HG03565 (cell line): ENCODE measurements around the gene SRPK1.
A peak's percentile ranks its signal among the peaks of the same experiment; 100 is the strongest.
"Not testable (repeated sequence)": the region's sequence is repeated elsewhere in the genome, so short reads cannot be mapped to it uniquely, and the experiment has no call there.

Experiments used
- ATAC-seq: cut with Tn5 transposase; IDR thresholded peaks from one replicate; pipeline ENCODE4 v1.9.1; 2021; ENCODE audit warnings: mild to moderate bottlenecking, moderate library complexity; ENCODE audit not compliant: unreplicated experiment

The SRPK1 gene

DNA sequence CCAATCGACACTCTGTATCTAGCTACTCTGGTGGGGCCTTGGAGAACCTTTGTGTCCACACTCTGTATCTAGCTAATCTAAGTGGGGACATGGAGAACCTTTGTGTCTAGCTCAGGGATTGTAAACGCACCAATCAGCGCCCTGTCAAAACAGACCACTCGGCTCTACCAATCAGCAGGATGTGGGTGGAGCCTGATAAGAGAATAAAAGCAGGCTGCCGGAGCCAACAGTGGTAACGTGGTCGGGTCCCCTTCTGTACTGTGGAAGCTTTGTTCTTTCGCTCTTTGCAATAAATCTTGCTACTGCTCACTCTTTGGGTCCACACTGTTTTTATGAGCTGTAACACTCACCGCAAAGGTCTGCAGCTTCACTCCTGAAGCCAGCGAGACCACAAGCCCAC, 11.0 kb upstream of the SRPK1 start:
- not testable (repeated sequence) for ATAC-seq

GRCh38 chr6:35931120-35931561, 10.2 kb upstream of the SRPK1 start:
- ATAC-seq: no peak

DNA sequence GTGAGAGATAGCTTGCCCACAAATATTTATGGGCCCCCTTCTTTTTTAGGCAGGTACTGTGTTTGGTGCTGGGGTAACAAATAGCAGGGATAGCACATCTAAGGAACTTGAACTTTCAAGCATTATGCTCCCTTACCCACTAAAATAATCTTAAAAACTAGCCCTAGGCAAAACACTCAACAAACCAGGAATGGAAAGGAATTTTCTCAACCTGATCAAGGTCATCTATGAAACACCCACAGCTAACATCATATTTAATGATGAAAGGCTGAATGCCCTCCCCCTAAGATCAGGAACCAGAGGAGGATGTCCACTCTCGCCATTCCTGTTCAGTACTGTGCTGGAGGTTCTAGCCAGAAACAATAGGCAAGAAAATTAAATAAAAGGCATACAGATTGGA, 8.7 kb upstream of the SRPK1 start:
- ATAC-seq: no peak

- ATAC-seq: no peak
Measured at GRCh38 chr6:35926509-35927215, 5.8 kb upstream of the SRPK1 start.

GRCh38 chr6:35925961-35926360, 5.1 kb upstream of the SRPK1 start:
- ATAC-seq: no peak

DNA sequence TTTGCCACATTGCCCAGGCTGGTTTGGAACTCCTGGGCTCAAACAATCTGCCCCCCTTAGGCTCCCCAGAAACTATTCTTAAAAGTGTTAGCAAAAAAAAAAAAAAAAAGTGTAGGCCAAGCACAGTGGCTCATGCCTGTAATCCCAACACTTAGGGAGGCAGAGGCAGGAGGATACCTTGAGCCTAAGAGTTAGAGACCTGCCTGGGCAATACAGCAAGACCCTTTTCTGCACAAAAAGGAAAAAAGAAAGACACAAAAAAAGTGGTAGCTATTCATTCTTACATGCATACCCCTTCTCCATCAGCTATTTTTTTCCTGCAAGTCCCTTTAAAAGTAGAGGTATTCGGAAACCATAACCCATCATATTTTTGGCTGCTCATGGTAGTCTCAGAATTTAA, 3.2 kb upstream of the SRPK1 start:
- ATAC-seq: no peak

- no peak for ATAC-seq
Measured at GRCh38 chr6:35922139-35922554, 1.2 kb upstream of the SRPK1 start.

GRCh38 chr6:35919827-35920751, 809 bp downstream of the SRPK1 start:
- ATAC-seq: peak; percentile 18

- no peak for ATAC-seq
Measured at GRCh38 chr6:35919085-35919826, 1.6 kb downstream of the SRPK1 start.

GRCh38 chr6:35916893-35917292, 4.0 kb downstream of the SRPK1 start:
- not testable (repeated sequence) for ATAC-seq

GRCh38 chr6:35916056-35916455, 4.8 kb downstream of the SRPK1 start:
- ATAC-seq: no peak

DNA sequence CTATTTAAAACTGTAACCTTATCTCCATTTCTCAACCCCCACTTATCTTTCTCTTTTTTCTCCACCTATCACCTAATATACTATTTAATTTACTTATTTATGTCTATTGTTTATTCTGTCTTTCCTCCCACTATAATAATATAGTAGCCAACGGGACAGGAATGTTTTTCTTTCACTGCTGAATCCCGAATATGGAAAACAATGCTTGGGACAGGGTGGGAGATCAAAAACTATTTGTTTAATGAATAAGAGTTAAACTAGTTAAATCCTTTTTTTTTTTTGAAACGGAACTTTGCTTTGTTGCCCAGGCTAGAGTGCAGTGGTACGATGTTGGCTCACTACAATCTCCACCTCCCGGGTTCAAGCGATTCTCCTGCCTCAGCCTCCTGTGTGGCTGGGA, 6.4 kb downstream of the SRPK1 start:
- ATAC-seq: no peak

DNA sequence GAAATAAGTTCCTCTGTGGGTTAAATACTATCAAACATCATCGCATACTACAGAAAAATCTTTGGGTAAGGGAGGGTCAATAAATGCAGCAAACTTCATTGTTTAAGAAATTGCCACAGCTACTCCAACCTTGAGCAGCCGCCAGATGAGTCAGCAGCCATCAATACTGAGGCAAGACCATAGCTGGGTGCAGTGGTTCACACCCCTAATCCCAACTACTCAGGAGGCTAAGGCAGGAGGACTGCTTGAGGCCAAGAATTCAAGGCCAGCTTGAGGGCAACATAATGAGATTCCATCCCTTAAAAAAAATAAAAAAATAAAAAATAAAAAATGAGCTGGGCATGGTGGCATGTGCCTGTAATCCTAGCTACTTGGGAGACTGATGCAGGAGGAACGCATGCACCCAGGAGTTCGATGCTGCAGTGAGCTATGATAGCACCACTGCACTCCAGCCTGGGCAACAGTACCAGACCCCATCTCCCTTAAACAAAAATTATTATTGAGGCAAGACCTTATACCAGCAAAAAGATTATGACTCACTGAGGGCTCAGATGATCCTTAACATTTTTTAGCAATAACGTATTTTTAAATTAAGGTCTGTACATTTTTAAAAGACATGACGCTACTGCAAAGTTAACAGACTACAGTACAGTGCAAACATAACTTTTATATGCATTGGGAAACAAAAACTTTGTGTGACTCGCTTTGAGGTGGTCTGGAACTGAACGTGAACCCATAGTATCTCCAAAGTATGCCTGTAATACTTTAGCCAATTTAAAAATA, 8.8 kb downstream of the SRPK1 start:
- no peak for ATAC-seq

DNA sequence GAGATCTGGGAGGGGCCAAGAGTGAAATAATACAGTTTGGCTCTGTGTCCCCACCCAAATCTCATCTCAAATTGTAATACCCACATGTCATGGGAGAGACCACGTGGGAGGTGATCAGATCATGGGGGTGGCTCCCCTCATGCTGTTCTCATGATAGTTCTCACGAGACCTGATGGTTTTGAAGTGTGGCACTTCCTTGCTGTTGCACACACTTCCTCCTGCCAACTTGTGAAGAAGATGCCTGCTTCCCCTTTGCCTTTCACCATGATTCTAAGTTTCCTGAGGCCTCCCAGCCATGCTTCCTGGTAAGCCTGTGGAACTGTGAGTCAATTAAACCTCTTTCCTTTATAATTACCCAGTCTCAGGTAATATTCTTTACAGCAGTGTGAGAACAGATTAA, 11.3 kb downstream of the SRPK1 start:
- not testable (repeated sequence) for ATAC-seq

GRCh38 chr6:35908753-35909401, 12.0 kb downstream of the SRPK1 start:
- not testable (repeated sequence) for ATAC-seq

DNA sequence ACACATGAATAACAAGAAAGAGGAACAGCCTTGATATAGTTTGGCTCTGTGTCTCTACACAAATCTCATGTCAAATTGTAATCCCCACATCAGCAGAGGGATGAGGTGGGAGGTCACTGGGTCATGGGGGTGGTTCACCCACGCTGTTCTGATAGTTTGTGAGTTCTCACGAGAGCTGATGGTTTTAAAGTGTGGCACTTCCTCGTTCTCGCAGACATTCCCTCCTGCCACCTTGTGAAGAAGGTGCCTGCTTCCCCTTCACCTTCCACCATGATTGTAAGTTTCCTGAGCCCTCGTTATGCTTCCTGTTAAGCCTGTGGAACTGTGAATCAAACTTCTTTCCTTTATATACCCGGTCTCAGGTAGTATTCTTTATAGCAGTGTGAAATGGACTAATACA, 13.1 kb downstream of the SRPK1 start:
- ATAC-seq: no peak

- ATAC-seq: no peak
Measured at GRCh38 chr6:35906499-35906846, 14.4 kb downstream of the SRPK1 start.

- ATAC-seq: no peak
Measured at GRCh38 chr6:35905841-35906498, 14.9 kb downstream of the SRPK1 start.

- no peak for ATAC-seq
Measured at GRCh38 chr6:35905141-35905785, 15.6 kb downstream of the SRPK1 start.
